Caco-2 (cell line): ENCODE results near the gene BRAF. TPM values are rescaled to one million over a fixed set of nuclear protein-coding genes. Genes with fewer than 3 reads are reported as not detected.

ENCODE experiments used
- BruUV-seq: library from RNA; stranded (reverse); fragments of 400-500 nt; replicated peaks from 2 replicates; lab custom pipeline; 2021; lab: Mats Ljungman, UMichigan
- CTCF ChIA-PET: fragments of 300-600 bp; sonication (Branson Sonifier 250); formaldehyde crosslinking; loops from one replicate; lab custom pipeline; 2022; ENCODE audit warnings: antibody characterized with exemption; lab: Charles Lee
- POLR2A ChIA-PET: fragments of 300-600 bp; sonication (Branson Sonifier 250); formaldehyde crosslinking; loops from one replicate; lab custom pipeline; 2022; ENCODE audit warnings: antibody characterized with exemption; lab: Charles Lee
- DNase-seq, 2 experiments: peaks; one replicate each; pipeline versions ENCODE4 v3.0.0 to v3.0.0-alpha.2; 2020 to 2022
- H3K27me3 ChIP-seq: replicated peaks from 2 replicates; pipeline ENCODE4 v1.6.0; 2011; ENCODE audit warnings: low read length; ENCODE audit not compliant: control insufficient read depth, insufficient read depth
- H3K36me3 ChIP-seq: 2 replicates; pipeline ENCODE4 v1.5.1; 2011; ENCODE audit warnings: low read length; ENCODE audit not compliant: control insufficient read depth, insufficient read depth
- H3K4me1 ChIP-seq: fragments of 250-450 bp; sonication (Bioruptor Pico); 2 replicates; pipeline ENCODE4 v1.5.1; 2020; ENCODE audit warnings: mild to moderate bottlenecking
- H3K4me3 ChIP-seq: 2 replicates; pipeline ENCODE4 v1.5.1; 2011; ENCODE audit warnings: low read depth, mild to moderate bottlenecking, control low read depth, low read length
- H3K9me3 ChIP-seq: fragments of 250-450 bp; sonication (Bioruptor Pico); 2 replicates; pipeline ENCODE4 v1.5.1; 2020; ENCODE audit warnings: mild to moderate bottlenecking, moderate library complexity
- H3K27ac Mint-ChIP-seq: one replicate; pipeline ENCODE4 v1.8.0; 2022; ENCODE audit warnings: mixed read lengths; ENCODE audit not compliant: unreplicated experiment
- H3K27me3 Mint-ChIP-seq: one replicate; pipeline ENCODE4 v1.8.0; 2022; ENCODE audit warnings: mixed read lengths; ENCODE audit not compliant: insufficient read depth, unreplicated experiment
- H3K36me3 Mint-ChIP-seq: one replicate; pipeline ENCODE4 v1.8.0; 2022; ENCODE audit warnings: mild to moderate bottlenecking, mixed read lengths; ENCODE audit not compliant: insufficient read depth, unreplicated experiment
- H3K4me1 Mint-ChIP-seq: one replicate; pipeline ENCODE4 v1.8.0; 2022; ENCODE audit warnings: low read depth, mixed read lengths; ENCODE audit not compliant: unreplicated experiment
- H3K4me3 Mint-ChIP-seq: one replicate; pipeline ENCODE4 v1.8.0; 2022; ENCODE audit warnings: mild to moderate bottlenecking, moderate library complexity, mixed read lengths; ENCODE audit not compliant: unreplicated experiment
- H3K9me3 Mint-ChIP-seq: one replicate; pipeline ENCODE4 v1.8.0; 2022; ENCODE audit warnings: mixed read lengths; ENCODE audit not compliant: unreplicated experiment
- CTCF ChIP-seq, 2 experiments: fragments of 200-600 bp in 1 of 2; IDR thresholded peaks; 1 replicate in 1 of 2; 2 replicates in 1 of 2; pipeline versions ENCODE4 v1.5.1 to v1.8.0; 2011 to 2022; ENCODE audit warnings: antibody characterized with exemption in 1 of 2, control low read depth in 1 of 2, inconsistent platforms in 1 of 2, low read depth in 1 of 2, low read length in 1 of 2, mild to moderate bottlenecking in 1 of 2, moderate library complexity in 1 of 2; ENCODE audit not compliant: insufficient read depth in 1 of 2, severe bottlenecking in 1 of 2, unreplicated experiment in 1 of 2
- intact Hi-C: fragments of 100-400 bp; cut with micrococcal nuclease; formaldehyde crosslinking; loops from one replicate; pipeline ENCODE4 v1.10.0; 2022; ENCODE audit not compliant: unreplicated experiment
- total RNA-seq: library from RNA; stranded (reverse); gene quantifications from 2 replicates; pipeline ENCODE4 v1.2.3, GENCODE V29; 2022

BRAF gene
- total RNA-seq, 1 experiment from 2014 or later, result 38.5 TPM

- H3K36me3 ChIP-seq, result no peaks in the 10 kb centered on the region; the same call in 1 of the 2 replicates
- POLR2A ChIA-PET, result no interaction called here
- intact Hi-C loops, result no loop called here
- H3K27me3 ChIP-seq, result no peaks in the 10 kb centered on the region
- H3K27ac Mint-ChIP-seq, result no peak overlapping the region
- no peak overlapping the region for H3K4me3 ChIP-seq
- CTCF ChIA-PET, result no interaction called here
- no peaks in the 10 kb centered on the region for H3K4me1 ChIP-seq
- no peak for DNase-seq
- no peak overlapping the region for H3K4me3 Mint-ChIP-seq
- no peaks in the 10 kb centered on the region for H3K9me3 Mint-ChIP-seq
- no peak for TF ChIP-seq CTCF (IDR thresholded peaks at IDR 0.05; ENCODE audit: insufficient read depth in 1 of 2, low read depth in 1 of 2, low read length in 1 of 2, severe bottlenecking in 1 of 2, unreplicated experiment in 1 of 2)
- no TSS peak for BruUV-seq
- no peaks in the 10 kb centered on the region for H3K4me1 Mint-ChIP-seq
- no peaks in the 10 kb centered on the region for H3K9me3 ChIP-seq
- no peaks in the 10 kb centered on the region for H3K27me3 Mint-ChIP-seq
- H3K36me3 Mint-ChIP-seq, result peaks cover 6% of the 10 kb centered on the region
These were observed 201.2 kb downstream of the BRAF start for GRCh38 chr7:140723574-140723973.

- Histone ChIP-seq H3K9me3 (no peaks in the 10 kb centered on the region), H3K27me3 (no peaks in the 10 kb centered on the region), H3K4me1 (no peaks in the 10 kb centered on the region), H3K36me3 (no peaks in the 10 kb centered on the region; the same call in 1 of the 2 replicates), H3K4me3 (no peak overlapping the region)
- Mint-ChIP-seq H3K4me3 (no peak overlapping the region), H3K27me3 (no peaks in the 10 kb centered on the region), H3K36me3 (peaks cover 6% of the 10 kb centered on the region), H3K4me1 (no peaks in the 10 kb centered on the region), H3K9me3 (no peaks in the 10 kb centered on the region), H3K27ac (no peak overlapping the region)
- no peak for TF ChIP-seq CTCF (IDR thresholded peaks at IDR 0.05; ENCODE audit: insufficient read depth in 1 of 2, low read depth in 1 of 2, low read length in 1 of 2, severe bottlenecking in 1 of 2, unreplicated experiment in 1 of 2)
- no peak for DNase-seq
- ChIA-PET CTCF (no interaction called here), POLR2A (no interaction called here)
- BruUV-seq, result no TSS peak
- intact Hi-C loops, result no loop called here
These were observed 201.7 kb downstream of the BRAF start for GRCh38 chr7:140723006-140723405.

GRCh38 chr7:140722254-140722653 lies 202.5 kb downstream of the BRAF start:
- ChIA-PET POLR2A (no interaction called here), CTCF (no interaction called here)
- H3K4me1 ChIP-seq, result no peaks in the 10 kb centered on the region
- no peaks in the 10 kb centered on the region for H3K9me3 ChIP-seq
- H3K36me3 ChIP-seq, result no peaks in the 10 kb centered on the region; the same call in 1 of the 2 replicates
- no peak for DNase-seq
- intact Hi-C loops, result no loop called here
- Mint-ChIP-seq H3K27ac (no peak overlapping the region), H3K9me3 (no peaks in the 10 kb centered on the region), H3K4me3 (no peak overlapping the region), H3K4me1 (no peaks in the 10 kb centered on the region), H3K27me3 (no peaks in the 10 kb centered on the region), H3K36me3 (peaks cover 6% of the 10 kb centered on the region)
- H3K4me3 ChIP-seq, result no peak overlapping the region
- no TSS peak for BruUV-seq
- TF ChIP-seq CTCF (IDR thresholded peaks at IDR 0.05; ENCODE audit: insufficient read depth in 1 of 2, low read depth in 1 of 2, low read length in 1 of 2, severe bottlenecking in 1 of 2, unreplicated experiment in 1 of 2), result no peak
- no peaks in the 10 kb centered on the region for H3K27me3 ChIP-seq
